B cell (primary cell): ENCODE data around the gene FAM98A. TPM values are rescaled to one million over a fixed set of nuclear protein-coding genes. Genes with fewer than 3 reads are reported as not detected.

Source experiments
- ATAC-seq: fragments of 200-7000 bp; cut with Tn5 transposase; one replicate; pipeline ENCODE4 v1.10.0; 2021; ENCODE audit warnings: low read depth, mild to moderate bottlenecking, moderate number of reproducible peaks, moderate library complexity
- CTCF ChIA-PET: fragments of 350-600 bp; sonication (Branson Sonifier 250); formaldehyde crosslinking; loops from one replicate; lab custom pipeline; 2021; ENCODE audit warnings: antibody characterized with exemption, inconsistent platforms; lab: Charles Lee
- POLR2A ChIA-PET: fragments of 350-600 bp; sonication (Branson Sonifier 250); formaldehyde crosslinking; loops from one replicate; lab custom pipeline; 2021; ENCODE audit warnings: antibody characterized with exemption; lab: Charles Lee
- DNase-seq: peaks from one replicate; pipeline ENCODE4 v3.0.0; 2013
- H2AFZ ChIP-seq: 2 replicates; pipeline ENCODE4 v1.6.1; 2012; ENCODE audit warnings: mild to moderate bottlenecking, low read depth, low read length; ENCODE audit not compliant: insufficient read depth, poor library complexity, severe bottlenecking
- H3K27ac ChIP-seq, 2 donors: 1 replicate in 1 of 2; 2 replicates in 1 of 2; pipeline ENCODE4 v1.5.1; 2012 to 2013; ENCODE audit warnings: low read length in 2 of 2, mild to moderate bottlenecking in 2 of 2, moderate library complexity in 1 of 2
- H3K27me3 ChIP-seq, 4 experiments: fragments of 200-600 bp in 1 of 4; sonication (generic) in 1 of 4; replicated peaks in 1 of 4; 1 replicate in 2 of 4; 2 replicates in 2 of 4; pipeline versions ENCODE4 v1.6.1 to v1.7.0; 2013 to 2016; ENCODE audit warnings: low read length in 3 of 4, mild to moderate bottlenecking in 2 of 4, mixed read lengths in 1 of 4, moderate library complexity in 1 of 4; ENCODE audit not compliant: insufficient read depth in 4 of 4, control insufficient read depth in 3 of 4; ENCODE audit errors: control extremely low read depth in 1 of 4
- H3K36me3 ChIP-seq, 2 experiments: replicated peaks in 1 of 2; 1 replicate in 1 of 2; 2 replicates in 1 of 2; pipeline versions ENCODE4 v1.6.1 to v1.7.1; 2013; ENCODE audit warnings: low read length in 1 of 2; ENCODE audit not compliant: insufficient read depth in 2 of 2, control insufficient read depth in 1 of 2; ENCODE audit errors: control extremely low read depth in 1 of 2, extremely low read depth in 1 of 2
- H3K4me1 ChIP-seq, 2 donors: fragments of 200-600 bp in 1 of 2; sonication (generic) in 1 of 2; 1 replicate in 1 of 2; 2 replicates in 1 of 2; pipeline versions ENCODE4 v1.5.1 to v1.6.1; 2013 to 2017; ENCODE audit warnings: low read length in 2 of 2; ENCODE audit not compliant: control insufficient read depth in 2 of 2, insufficient read depth in 2 of 2
- H3K4me2 ChIP-seq: replicated peaks from 2 replicates; pipeline ENCODE3; 2012; ENCODE audit warnings: mild to moderate bottlenecking, low read depth, low read length; ENCODE audit not compliant: poor library complexity, severe bottlenecking
- H3K4me3 ChIP-seq, 5 experiments: fragments of 200-600 bp in 1 of 5; sonication (generic) in 1 of 5; 1 replicate in 3 of 5; 2 replicates in 2 of 5; pipeline versions ENCODE4 v1.5.1 to v1.7.0; 2011 to 2016; ENCODE audit warnings: low read length in 4 of 5, mild to moderate bottlenecking in 4 of 5, low read depth in 2 of 5, control low read depth in 1 of 5, moderate library complexity in 1 of 5; ENCODE audit not compliant: insufficient read depth in 1 of 5; ENCODE audit errors: control extremely low read depth in 1 of 5, extremely low read depth in 1 of 5
- H3K79me2 ChIP-seq: fragments of 200-600 bp; sonication (generic); one replicate; pipeline ENCODE4 v1.6.0; 2016; ENCODE audit warnings: low read length; ENCODE audit not compliant: control insufficient read depth, insufficient read depth
- H3K9ac ChIP-seq: fragments of 200-600 bp; sonication (generic); 2 replicates; pipeline ENCODE4 v1.6.1; 2017; ENCODE audit warnings: mild to moderate bottlenecking, low read length, moderate library complexity
- H3K9me3 ChIP-seq, 3 donors: one replicate each; pipeline versions ENCODE4 v1.6.1 to v1.7.1; 2013; ENCODE audit warnings: low read length in 2 of 3; ENCODE audit not compliant: control insufficient read depth in 2 of 3, insufficient read depth in 1 of 3; ENCODE audit errors: control extremely low read depth in 1 of 3
- H4K20me1 ChIP-seq: 2 replicates; pipeline ENCODE4 v1.6.0; 2012; ENCODE audit warnings: mild to moderate bottlenecking, low read length; ENCODE audit not compliant: insufficient read depth, control insufficient read depth, poor library complexity, severe bottlenecking
- H3K27ac Mint-ChIP-seq: one replicate; pipeline ENCODE4 v1.8.0; 2021; ENCODE audit warnings: mixed read lengths
- H3K27me3 Mint-ChIP-seq: one replicate; pipeline ENCODE4 v1.8.0; 2021; ENCODE audit warnings: mixed read lengths
- H3K4me1 Mint-ChIP-seq: one replicate; pipeline ENCODE4 v1.8.0; 2021; ENCODE audit warnings: mixed read lengths
- H3K4me3 Mint-ChIP-seq: one replicate; pipeline ENCODE4 v1.8.0; 2021; ENCODE audit warnings: mixed read lengths
- H3K9me3 Mint-ChIP-seq: one replicate; pipeline ENCODE4 v1.8.0; 2022; ENCODE audit warnings: mixed read lengths; ENCODE audit not compliant: insufficient read depth
- EZH2 ChIP-seq: IDR thresholded peaks from 2 replicates; pipeline ENCODE4 v1.6.1; 2012; ENCODE audit warnings: borderline replicate concordance, low read depth, mild to moderate bottlenecking, moderate library complexity, low read length; ENCODE audit not compliant: insufficient read depth, poor library complexity, severe bottlenecking
- WGBS: methylation state at CpG from one replicate; pipeline ENCODE4 v1.1.5; 2013; ENCODE audit warnings: missing lambda C conversion rate; ENCODE audit not compliant: insufficient coverage; 5-methylcytosine and 5-hydroxymethylcytosine counted together
- intact Hi-C: fragments of 100-400 bp; cut with micrococcal nuclease; formaldehyde crosslinking; loops from one replicate; pipeline ENCODE4 v1.10.0; 2022
- polyA plus RNA-seq: library from polyadenylated mRNA; depleted of rRNA; stranded (reverse); fragments of >200 nt; gene quantifications from 2 replicates; pipeline ENCODE4 v1.2.3, GENCODE V29; 2012
- total RNA-seq, 2 donors: library from RNA; stranded (reverse); fragments of 120-200 nt in 1 of 2; gene quantifications; 1 replicate in 1 of 2; 2 replicates in 1 of 2; pipeline versions ENCODE4 v1.2.3 to v1.2.4, GENCODE V29; 2013 to 2022
- TF ChIP-seq, protein P1 (sequence below): fragments of 200-600 bp; IDR thresholded peaks from one replicate; pipeline ENCODE4 v1.8.0; 2022; ENCODE audit warnings: antibody characterized with exemption, mild to moderate bottlenecking

Gene FAM98A
- total and polyA plus RNA-seq, 2 donors (not counting 1 experiment from before 2014, with no cell fraction given): 8.1 to 32.1 TPM

DNA sequence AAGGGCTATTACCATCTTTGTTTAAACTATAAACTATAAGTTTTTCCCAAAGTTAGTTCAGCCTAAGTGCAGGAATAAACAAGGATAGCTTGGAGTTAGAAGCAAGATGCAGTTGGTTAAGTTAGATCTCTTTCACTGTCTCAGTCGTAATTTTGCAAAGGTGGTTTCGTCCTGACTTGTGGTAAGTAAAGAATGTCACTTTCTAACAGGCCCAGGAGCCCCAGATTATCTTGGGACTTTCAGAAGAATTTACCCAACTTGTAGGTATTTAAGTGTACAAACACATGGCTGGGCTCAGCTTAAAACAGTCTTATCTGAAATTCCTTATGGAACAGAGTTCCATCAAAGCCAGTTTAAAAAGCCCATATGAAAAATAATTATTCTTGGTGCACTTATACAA lies 18.3 kb upstream of the FAM98A start:
- no peak for ATAC-seq
- ChIA-PET POLR2A (no interaction called here), CTCF (no interaction called here)
- H3K4me3 Mint-ChIP-seq: no peak overlapping the region
- Histone ChIP-seq H2AFZ (no peak overlapping the region), H3K27me3 (no peaks in the 10 kb centered on the region), H3K36me3 (no peaks in the 10 kb centered on the region), H4K20me1 (no peaks in the 10 kb centered on the region), H3K27ac (no peak overlapping the region), H3K9me3 (peaks cover 4 to 12% (median 12%) of the 10 kb centered on the region in 3 donors), H3K79me2 (no peaks in the 10 kb centered on the region), H3K4me3 (no peak overlapping the region), H3K4me1 (no peaks in the 10 kb centered on the region), H3K4me2 (no peak overlapping the region), H3K9ac (no peak overlapping the region)
- TF ChIP-seq EZH2: no peak
- TF ChIP-seq, protein P1, sequence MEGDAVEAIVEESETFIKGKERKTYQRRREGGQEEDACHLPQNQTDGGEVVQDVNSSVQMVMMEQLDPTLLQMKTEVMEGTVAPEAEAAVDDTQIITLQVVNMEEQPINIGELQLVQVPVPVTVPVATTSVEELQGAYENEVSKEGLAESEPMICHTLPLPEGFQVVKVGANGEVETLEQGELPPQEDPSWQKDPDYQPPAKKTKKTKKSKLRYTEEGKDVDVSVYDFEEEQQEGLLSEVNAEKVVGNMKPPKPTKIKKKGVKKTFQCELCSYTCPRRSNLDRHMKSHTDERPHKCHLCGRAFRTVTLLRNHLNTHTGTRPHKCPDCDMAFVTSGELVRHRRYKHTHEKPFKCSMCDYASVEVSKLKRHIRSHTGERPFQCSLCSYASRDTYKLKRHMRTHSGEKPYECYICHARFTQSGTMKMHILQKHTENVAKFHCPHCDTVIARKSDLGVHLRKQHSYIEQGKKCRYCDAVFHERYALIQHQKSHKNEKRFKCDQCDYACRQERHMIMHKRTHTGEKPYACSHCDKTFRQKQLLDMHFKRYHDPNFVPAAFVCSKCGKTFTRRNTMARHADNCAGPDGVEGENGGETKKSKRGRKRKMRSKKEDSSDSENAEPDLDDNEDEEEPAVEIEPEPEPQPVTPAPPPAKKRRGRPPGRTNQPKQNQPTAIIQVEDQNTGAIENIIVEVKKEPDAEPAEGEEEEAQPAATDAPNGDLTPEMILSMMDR: no peak
- H3K9me3 Mint-ChIP-seq: peaks cover 10% of the 10 kb centered on the region
- intact Hi-C loops: no loop called here
- DNase-seq: no peak
- no peaks in the 10 kb centered on the region for H3K27me3 Mint-ChIP-seq
- H3K4me1 Mint-ChIP-seq: no peaks in the 10 kb centered on the region
- H3K27ac Mint-ChIP-seq: no peak overlapping the region
- no CpG with 5 or more reads among the region's 2 CpGs for WGBS

DNA sequence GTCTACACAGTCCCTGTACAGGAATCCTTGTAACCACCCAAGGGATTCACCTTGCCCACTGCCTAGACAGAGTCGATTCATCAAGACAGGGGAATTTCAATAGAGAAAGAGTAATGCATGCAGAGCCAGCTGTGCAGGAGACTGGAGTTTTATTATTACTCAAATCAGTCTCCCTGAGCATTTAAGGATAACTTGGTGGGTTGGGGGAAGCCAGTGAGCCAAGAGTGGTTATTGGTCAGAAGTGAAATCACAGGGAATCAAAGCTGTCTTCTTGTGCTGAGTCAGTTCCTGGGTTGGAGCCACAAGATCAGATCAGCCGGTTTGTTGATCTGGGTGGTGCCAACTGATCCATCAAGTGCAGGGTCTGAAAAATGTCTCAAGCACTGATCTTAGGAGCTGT lies 17.8 kb upstream of the FAM98A start:
- Histone ChIP-seq H3K4me2 (no peak overlapping the region), H3K36me3 (no peaks in the 10 kb centered on the region), H3K4me3 (no peak overlapping the region), H4K20me1 (no peaks in the 10 kb centered on the region), H3K27ac (no peak overlapping the region), H2AFZ (no peak overlapping the region), H3K9me3 (peaks cover 4 to 12% (median 10%) of the 10 kb centered on the region in 3 donors), H3K4me1 (no peaks in the 10 kb centered on the region), H3K79me2 (no peaks in the 10 kb centered on the region), H3K9ac (no peak overlapping the region), H3K27me3 (no peaks in the 10 kb centered on the region)
- ATAC-seq (no peak), DNase-seq (no peak)
- intact Hi-C loops: no loop called here
- Mint-ChIP-seq H3K9me3 (peaks cover 10% of the 10 kb centered on the region), H3K27me3 (no peaks in the 10 kb centered on the region), H3K4me3 (no peak overlapping the region), H3K27ac (no peak overlapping the region), H3K4me1 (no peaks in the 10 kb centered on the region)
- ChIA-PET CTCF (no interaction called here), POLR2A (no interaction called here)
- 60% methylated on average over 1 of the region's 2 CpGs for WGBS
- TF ChIP-seq EZH2: no peak
- TF ChIP-seq, protein P1: no peak
